ENCODE measurements around the gene RAP1GAP.

Gene RAP1GAP

DNA sequence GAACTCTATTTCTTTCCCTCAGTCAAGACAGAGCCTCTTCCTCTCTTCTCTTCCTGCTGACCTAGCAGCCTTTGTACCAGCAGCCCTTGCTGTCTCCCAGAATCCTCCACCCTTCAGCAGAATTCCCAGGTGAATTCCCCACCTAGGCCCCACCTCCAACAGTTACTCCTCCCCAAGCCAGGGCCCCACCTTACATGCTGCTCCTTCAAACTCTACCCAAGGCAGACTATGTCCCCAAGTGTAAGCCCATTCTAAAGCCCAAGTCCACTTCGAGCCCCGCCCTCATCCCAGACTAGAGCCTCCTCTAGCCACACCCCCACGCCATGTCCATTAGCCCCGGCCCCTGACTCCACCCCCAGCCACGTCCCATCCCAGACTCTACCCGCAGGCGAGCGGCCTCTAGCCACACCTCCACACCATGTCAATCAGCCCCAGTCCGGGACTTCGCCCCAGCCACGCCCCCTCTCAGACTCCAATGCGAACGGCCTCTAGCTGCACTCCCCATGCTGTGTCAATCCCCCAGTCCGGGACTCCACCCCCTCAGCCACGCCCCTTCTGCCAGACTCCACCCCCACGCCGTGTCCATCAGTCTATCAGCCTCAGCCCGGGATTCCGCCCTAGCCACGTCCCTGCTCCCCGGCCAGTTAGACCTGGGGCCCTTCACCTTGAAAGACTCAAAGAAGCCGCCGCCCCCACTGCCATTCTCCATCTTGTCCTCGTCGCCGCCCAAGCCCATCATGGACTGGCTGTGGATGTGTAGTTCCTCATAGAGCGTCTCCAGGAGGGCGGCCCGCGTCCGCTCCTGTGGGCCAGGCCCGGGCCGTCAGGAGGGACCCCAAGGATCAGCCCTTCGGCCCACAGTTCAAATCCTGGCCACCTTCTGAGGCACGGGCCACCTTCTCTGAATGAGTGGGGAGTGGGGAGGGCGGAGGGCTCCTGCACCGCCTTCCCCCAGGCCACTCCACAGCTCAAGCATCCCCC lies 61.3 kb downstream of the RAP1GAP start:
- DNase-seq, result peak; percentile 35

DNA sequence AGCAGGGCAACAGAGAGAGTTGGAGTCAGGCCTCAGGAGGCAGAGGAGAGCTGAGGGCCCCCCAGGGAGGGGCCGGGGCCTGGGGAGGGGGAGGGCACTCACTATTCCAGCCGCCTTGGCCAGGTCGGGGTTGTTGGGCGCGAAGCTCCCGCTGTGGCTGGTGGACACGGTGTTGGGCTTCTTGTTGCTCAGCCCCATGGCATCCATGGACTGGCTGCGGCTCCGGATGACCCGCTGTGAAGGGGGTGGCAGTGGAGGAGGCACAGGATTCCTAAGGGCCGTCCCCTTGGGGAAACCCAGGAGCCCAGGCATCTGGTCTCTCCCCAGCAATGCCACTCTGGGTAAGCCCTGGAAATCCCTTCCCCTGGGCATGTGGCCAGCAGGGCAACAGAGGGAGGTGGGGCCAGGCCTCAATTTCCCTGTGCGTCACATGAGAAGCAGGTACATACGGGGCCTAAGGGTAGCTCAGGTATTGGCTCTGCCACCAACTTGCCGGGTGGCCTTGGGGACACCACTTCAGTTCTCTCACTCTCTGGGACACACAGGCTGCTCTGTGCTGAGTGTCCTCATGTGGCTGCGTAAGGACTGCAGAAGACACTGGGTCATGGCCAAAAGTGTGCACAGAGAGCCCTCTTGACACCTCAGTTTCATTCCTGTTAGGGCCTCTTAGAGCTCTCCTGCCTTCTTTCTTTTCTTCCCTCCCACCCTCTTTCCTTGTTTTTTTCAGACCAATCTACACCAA lies 63.0 kb downstream of the RAP1GAP start:
- no peak for DNase-seq

DNA sequence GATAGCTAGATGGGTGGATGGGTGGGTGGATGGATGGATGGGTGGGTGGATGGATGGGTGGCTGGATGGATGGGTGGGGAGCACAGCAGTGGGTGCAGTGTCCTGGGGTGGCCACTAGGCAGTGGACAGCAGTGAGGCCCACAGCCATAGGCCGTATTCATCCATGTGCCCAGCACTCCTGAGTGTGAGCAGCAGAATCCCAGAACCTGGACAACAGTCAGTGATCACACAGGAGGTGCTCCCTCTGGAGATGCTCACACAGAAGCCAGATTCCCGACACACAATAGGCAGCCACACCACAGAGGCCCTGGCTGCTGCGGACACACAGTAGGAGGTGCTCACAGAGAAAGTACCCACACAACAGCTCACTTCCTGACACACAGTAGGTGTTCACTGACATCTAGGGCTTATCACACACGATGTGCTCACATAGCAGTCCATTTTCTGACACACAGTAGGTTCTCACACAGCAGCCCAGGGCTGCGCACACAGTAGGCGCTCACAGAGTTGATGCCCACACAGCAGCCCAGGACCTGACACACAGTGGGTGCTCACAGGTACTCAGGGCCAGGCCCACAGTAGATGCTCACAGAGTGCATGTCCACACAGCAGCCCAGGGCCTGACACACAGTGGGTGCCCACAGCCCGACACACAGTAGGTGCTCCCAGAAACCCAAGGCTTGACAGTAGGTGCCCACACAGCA lies 64.0 kb downstream of the RAP1GAP start:
- DNase-seq, result no peak

DNA sequence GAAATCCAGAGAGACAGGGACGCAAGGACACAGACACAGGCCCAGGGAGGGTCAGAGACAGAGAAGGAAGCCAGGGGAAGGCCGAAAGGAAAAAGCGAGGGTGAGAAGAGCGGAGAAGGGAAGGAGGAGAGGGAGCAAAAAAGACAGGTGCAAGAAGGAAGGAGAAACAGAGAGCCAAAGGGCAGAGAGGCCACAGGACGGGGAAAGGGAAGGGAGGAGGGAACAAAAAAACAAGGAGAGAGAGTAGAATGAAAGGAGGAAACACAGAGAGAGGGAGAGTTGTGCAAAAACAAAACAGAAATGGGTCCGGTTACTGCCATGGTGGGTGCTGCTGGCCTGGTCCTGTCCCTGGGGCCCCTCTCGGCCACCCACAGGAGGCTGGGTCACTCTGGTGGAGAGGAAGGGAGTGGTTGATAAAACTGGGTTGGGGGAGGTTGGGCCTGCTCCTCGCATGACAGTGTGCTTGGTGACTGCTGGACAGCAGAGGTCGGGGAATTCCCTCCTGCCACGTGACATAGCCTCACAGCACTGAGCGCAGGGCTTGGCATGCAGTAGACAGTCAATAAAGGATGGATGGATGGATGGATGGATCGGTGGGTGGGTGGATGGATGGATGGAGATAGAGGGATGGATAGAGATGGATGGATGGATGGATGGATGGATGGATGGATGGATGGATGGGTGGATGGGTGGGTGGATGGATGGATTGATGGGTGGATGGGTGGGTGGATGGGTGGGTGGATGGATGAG lies 64.8 kb downstream of the RAP1GAP start:
- DNase-seq, result no peak

- DNase-seq, result no peak
Measured at GRCh38 chr1:21603177-21604138, 65.7 kb downstream of the RAP1GAP start.

- DNase-seq, result no peak
Measured at GRCh38 chr1:21601278-21602048, 67.7 kb downstream of the RAP1GAP start.

DNA sequence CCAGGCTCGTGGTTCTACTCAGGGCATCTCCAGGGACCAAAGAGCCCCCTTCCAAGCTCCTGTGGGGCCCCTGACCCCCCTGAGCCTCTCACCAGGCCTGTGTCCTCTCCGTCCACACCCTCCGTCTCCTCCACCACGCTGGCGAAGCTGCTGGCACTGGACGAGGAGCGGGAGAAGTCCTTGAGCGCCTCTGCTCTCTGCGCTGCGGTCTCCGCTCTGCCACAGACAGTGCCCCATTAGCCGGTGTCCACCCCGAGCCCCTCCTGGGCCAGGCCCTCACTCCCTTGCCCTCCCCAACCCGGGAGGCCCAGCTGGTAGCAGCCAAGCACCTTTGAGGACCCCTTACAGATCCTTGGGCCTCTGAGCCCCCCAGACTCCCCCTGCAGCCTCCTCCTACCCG lies 69.8 kb downstream of the RAP1GAP start:
- no peak for DNase-seq

GRCh38 chr1:21598904-21599303 lies 70.3 kb downstream of the RAP1GAP start:
- no peak for DNase-seq

DNA sequence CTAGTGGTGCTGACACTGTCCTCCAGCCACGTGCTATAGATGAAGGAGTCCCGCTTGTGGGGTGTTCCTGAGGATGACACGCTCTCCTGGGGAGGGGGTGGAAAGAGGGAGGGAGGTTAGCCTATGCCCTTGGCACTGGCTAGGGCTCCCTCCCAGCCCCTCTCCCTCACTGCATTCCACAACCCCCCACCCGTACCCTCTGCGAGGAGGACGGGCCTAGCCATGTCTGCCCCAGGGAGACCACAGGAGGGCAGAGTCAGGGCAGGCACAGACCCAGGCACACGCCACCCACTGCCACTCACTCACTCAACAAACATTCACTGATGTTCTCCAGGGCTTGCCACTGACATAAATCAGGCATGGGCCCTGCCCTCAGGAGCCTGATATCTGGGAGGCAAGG lies 70.7 kb downstream of the RAP1GAP start:
- no peak for DNase-seq

GRCh38 chr1:21597753-21598152 lies 71.4 kb downstream of the RAP1GAP start:
- DNase-seq, result no peak

GRCh38 chr1:21596628-21597027 lies 72.5 kb downstream of the RAP1GAP start:
- DNase-seq, result no peak

- DNase-seq, result no peak
Measured at GRCh38 chr1:21596174-21596573, 73.0 kb downstream of the RAP1GAP start.

DNA sequence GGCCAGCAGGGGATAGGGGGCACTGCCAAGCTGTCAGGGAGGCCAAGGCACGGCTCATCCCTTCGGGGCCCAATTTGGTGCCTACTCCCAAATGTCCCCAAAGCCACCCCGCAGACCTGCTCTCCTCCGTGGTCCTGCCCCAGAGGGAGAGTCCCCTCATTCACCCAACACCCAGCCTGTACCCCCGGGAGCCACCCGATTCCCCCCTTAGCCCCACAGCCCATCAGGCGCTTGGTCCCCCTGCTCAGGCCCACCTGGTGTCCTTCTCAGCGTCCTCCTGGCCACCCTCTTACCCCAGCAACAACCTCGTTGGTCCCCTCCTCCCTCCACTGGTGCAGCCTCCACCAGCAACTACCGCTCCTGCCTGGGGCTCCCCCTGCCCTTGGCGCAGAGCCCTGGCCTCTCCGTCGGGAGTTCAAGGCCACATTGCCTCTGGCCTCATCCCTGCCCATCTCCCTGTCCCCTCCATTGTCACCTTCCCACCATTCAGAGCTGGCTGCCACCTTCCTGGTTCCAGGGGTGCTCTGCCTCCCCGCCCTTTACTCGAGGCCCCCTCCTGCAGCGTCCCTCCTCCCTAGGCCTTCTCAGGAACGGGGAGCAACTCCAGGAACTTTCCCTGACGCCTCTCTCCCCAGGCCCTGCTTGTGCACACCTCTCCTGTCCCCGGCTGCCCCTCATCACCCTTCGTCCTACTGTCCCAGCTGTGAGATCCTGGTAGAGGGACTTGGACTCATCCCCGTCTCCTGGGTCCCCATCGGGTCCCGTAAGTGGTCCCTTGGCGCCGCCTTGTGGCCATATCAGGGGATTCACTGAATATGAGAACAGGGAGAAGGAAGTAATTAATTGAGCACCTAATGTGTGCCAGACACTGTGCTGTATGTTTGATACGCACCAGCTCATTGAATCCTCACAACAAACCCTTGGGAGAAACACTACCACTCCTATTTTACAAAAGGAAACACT lies 73.9 kb downstream of the RAP1GAP start:
- peak; percentile 12 for DNase-seq

DNA sequence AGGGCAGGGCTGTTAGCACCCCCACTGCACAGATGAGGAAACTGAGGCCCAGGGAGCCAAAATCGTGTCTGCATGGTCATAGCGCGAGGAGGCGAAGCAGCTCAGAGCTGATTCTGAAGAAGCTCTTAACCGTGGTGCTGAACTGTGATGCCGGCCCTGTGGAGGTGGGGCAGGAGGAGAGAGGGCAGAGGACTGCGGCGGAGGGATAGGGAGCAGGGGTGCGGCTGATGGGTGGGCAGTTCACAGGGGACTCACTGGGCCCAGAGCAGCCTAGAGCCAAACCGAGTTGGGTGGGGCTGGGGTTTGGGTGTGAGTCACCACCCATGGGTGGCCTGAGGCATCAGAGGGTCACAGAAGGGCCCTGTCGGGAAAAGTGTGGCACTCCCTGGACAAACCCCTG lies 74.7 kb downstream of the RAP1GAP start:
- no peak for DNase-seq

DNA sequence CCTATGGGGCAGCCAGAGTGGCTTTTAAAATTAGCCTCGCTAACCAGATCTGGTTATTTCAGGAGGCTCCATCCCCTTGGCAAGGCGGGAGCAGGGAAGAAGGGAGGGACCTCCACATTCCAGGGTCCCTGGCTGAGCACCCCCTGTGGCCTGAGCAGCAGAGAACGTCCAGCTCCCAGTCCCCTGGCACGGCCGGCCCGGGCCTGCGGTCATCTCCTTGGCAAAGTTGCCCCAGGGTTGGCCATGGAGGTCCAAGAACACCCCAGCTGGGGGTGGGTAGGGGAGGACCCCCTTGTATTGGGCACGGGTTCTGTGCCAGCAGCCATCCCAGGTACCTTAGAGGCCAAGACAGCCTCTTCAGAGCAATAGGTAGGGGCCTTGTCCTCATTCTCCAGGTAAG lies 75.9 kb downstream of the RAP1GAP start:
- no peak for DNase-seq

DNA sequence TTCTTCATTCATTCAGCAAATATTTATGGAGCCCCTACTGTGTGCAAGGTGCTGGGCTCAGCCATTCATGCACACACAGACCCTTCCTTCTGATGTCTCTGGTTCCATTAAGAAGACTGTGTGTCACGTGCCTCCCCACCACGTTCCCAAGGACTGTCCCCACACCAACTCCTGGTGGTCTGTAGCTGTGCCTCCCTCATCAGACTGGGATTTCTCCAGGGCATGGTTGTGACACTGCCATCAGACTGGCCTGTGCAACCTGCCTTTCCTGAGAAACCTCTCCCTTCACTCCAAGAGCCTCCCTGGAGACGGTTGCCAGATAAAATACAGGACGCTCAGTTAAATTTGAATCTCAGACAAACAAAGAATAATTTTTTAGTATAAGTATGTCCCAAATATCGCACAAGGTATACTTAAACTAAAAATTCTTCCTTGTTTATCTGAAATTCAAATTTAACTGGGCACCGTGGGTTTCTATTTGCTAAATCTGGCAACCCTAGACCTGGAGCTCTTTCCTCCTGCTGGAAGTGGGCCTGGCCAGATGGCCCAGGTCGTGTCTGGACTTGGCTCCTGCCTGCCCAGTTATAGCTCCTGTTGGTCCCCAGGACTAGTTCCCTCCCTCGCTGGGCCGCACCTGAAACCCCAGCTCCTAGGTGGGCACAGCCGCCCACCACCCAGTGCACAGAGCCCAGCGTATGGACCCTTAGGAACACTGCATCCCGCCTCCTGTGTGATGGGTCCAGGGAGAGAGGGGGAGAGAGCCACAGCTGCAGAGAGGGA lies 76.9 kb downstream of the RAP1GAP start:
- DNase-seq, result no peak

DNA sequence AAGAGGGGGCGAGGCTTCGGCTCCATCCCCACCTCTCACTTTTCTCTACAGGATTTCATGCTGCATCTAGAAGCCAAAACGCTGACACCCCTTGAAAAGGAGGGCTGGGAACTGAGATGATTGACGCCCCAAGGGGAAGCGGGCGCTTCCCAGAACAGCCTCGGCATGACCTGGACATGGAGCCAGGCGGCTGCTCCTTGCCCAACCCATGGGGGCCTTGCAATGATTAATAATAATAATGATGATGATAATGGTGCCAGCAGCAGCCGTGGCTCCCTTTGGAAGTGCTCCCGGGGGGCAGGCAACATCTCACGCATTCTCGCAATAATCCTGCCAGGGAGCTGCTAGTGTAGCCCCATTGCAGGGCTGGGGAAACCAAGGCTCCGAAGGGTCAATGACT lies 78.2 kb downstream of the RAP1GAP start:
- no peak for DNase-seq

DNA sequence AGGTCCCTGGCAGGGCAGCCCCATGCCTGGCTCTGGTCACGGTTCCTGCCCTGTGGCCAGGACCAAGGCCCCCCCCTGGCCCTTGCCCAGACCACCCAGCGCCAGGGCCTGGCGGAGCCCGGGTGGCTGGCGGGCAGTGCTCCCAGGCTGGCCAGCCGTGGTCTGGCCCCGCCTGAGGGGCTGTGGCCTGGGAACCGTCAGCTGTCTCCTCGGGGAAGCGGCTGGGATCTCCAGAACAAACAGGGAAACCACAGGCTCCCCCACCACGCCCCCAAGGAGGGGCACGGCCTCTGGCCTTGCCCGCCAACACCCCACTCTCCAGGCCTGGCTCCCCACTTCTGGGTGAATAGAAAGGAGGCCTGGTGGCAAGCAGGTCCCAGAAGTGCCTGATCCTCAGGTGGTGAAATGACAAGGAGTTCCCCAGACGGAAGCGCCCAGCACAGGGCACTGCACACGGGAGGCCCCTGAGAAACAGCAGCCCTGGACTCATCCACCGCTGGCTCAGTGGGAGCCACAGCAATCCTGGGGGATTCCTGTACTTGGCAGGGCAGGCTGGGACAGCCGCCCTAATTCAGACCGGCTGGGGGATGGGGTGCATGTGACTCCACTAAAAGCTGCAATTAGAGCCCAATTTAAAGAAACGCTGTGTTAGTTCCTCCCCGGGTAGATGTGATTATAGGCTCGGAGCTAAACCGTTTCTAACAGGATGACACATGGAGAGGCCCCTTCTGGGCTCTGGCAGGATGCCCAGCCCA lies 78.9 kb downstream of the RAP1GAP start:
- no peak for DNase-seq
